ENCODE results near the gene BANF1. TPM values are rescaled to one million over a fixed set of nuclear protein-coding genes. Genes with fewer than 3 reads are reported as not detected.

Gene BANF1
- total and polyA plus RNA-seq, 2 of the 13 experiments (the other 11 are each of a cell fraction or from before 2014, with no cell fraction given) = 40.5 to 86.5 TPM

DNA sequence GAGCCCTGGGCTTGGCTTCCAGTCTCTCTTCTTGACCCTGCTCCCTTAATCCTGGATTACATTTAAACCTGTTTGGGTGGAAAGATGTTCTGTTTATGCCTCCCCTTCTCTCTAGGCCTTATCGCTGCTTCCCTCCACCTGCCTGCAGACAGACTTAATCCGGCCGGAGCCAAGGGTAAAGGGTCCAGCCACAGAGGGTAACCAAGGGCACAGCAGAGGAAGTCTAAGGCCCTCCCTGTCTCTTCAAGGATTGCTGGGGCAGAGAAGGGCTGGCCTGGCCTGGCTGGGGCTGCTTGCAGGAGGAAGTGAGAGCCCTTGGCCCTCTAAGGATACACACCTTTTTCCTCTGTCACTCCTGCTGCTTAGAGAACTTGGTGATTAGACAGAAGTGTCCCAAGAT lies 44.6 kb downstream of the BANF1 start (continued):
- TF ChIP-seq DMTF1 (CRISPR knock-in tag; IDR thresholded peaks at IDR 0.05) (no peak), ZNF775 (CRISPR knock-in tag; IDR thresholded peaks at IDR 0.05; ENCODE audit: borderline replicate concordance) (no peak)

DNA sequence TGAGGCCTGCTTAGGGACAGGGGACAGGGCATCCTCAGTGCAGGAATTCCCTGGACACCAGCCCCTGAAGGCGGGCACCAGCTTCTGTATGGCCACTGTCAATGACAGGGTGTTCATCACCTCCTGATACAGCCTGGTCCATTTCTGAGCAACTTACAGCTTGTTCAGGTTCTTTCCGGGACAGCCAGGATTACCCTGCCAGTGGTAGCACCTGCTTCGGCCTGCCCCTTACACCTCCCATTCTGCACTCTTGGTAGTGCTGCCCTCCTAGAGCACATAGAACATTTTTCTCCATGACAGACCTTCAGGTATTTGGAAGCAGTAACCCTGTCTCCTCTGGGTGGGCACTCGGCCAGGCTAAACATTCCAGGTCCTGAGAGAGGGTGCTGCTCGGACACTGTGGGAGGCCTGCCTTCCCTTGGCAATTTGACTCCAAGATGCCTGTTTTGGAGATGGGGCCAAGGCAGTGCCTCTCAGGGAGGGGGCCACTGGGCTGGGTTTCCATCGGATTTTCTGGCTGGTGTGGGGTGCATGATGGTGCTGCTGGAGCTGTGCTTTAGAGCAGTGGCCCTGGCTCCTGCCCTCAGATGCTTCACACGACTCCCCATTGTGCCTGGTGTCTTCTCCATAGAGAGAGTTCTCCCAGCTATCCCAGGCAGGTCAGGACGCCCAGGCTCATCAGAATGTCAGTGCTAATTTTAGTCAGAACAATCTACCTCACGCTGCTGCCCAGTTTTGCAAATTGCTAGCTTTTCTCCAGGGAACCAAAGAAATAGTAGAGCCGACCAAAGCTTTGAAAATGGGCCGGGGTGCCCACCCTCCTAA lies 45.5 kb downstream of the BANF1 start:
- Histone ChIP-seq H3K4me3 (replicated peaks in 1 of 3; ENCODE audit: insufficient read depth in 1 of 3, low read depth in 2 of 3, low read length in 3 of 3) (no peak overlapping the region), H3K79me2 (ENCODE audit: insufficient read depth, low read length) (peaks cover 4% of the 10 kb centered on the region), H3K4me1 (ENCODE audit: insufficient read depth, low read length) (peaks cover 32% of the 10 kb centered on the region), H3K4me2 (ENCODE audit: low read depth, low read length) (no peak overlapping the region), H3K27me3 (ENCODE audit: control insufficient read depth in 1 of 2, insufficient read depth in 2 of 2, low read length in 2 of 2) (peaks cover 0 to 41% of the 10 kb centered on the region in 2 experiments; a peak in 4 of 5 replicates), H4K20me1 (ENCODE audit: insufficient read depth, low read length) (no peaks in the 10 kb centered on the region), H2AFZ (ENCODE audit: low read length) (no peak overlapping the region), H3K27ac (ENCODE audit: extremely low read length, insufficient read depth, low read length) (no peak overlapping the region), H3K9ac (ENCODE audit: insufficient read depth, low read depth, low read length) (no peak overlapping the region), H3K9me3 (ENCODE audit: low read length) (no peaks in the 10 kb centered on the region), H3K36me3 (replicated peaks in 1 of 2; ENCODE audit: control insufficient read depth in 1 of 2, insufficient read depth in 2 of 2, low read length in 2 of 2) (no peaks in the 10 kb centered on the region)
- intact Hi-C loops (cut with micrococcal nuclease; ENCODE audit: unreplicated experiment) (no loop called here), in situ Hi-C loops (cut with HindIII; ENCODE audit: extremely low pct_ligation_motif_present, low pct_unique_long_range_greater_than_20kb) (no loop called here)
- FAIRE-seq (no peak), DNase-seq (ENCODE audit: low spot score) (no peak), ATAC-seq (no peak)
- BruUV-seq (replicated peaks) = no TSS peak
- ChIA-PET CTCF (ENCODE audit: low intra/inter-chr PET ratio, low total read pairs) (no interaction called here), POLR2A (no interaction called here)
- 9% methylated on average over 8 of the region's 11 CpGs for WGBS (ENCODE audit: low lambda C conversion rate)
- TF ChIP-seq PITX1 (CRISPR knock-in tag; IDR thresholded peaks at IDR 0.05) (no peak), ZSCAN22 (CRISPR knock-in tag; IDR thresholded peaks at IDR 0.05) (no peak), ZNF773 (CRISPR knock-in tag; IDR thresholded peaks at IDR 0.05; ENCODE audit: borderline replicate concordance) (no peak), KDM3A (CRISPR knock-in tag; IDR thresholded peaks at IDR 0.05; ENCODE audit: low read depth) (no peak), TMF1 (CRISPR knock-in tag; IDR thresholded peaks at IDR 0.05; ENCODE audit: low read depth) (no peak), SMC3 (IDR thresholded peaks at IDR 0.05; ENCODE audit: low read length) (no peak), ZNF10 (CRISPR knock-in tag; IDR thresholded peaks at IDR 0.05; ENCODE audit: borderline replicate concordance, low read depth) (no peak), ZNF703 (CRISPR knock-in tag; IDR thresholded peaks at IDR 0.05; ENCODE audit: borderline replicate concordance) (no peak), SRSF9 (IDR thresholded peaks at IDR 0.05; ENCODE audit: borderline replicate concordance, insufficient read depth, low read depth, low read length, poor library complexity, severe bottlenecking) (no peak), ZEB1 (IDR thresholded peaks at IDR 0.05; ENCODE audit: insufficient replicate concordance, low read depth) (no peak), SALL2 (CRISPR knock-in tag; IDR thresholded peaks at IDR 0.05) (no peak)
- TF ChIP-seq, protein P1, sequence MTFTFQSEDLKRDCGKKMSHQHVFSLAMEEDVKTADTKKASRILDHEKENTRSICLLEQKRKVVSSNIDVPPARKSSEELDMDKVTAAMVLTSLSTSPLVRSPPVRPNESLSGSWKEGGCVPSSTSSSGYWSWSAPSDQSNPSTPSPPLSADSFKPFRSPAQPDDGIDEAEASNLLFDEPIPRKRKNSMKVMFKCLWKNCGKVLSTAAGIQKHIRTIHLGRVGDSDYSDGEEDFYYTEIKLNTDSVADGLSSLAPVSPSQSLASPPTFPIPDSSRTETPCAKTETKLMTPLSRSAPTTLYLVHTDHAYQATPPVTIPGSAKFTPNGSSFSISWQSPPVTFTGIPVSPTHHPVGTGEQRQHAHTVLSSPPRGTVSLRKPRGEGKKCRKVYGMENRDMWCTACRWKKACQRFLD (CRISPR knock-in tag; IDR thresholded peaks at IDR 0.05; ENCODE audit: borderline replicate concordance) = no peak
- TF ChIP-seq, protein P2, sequence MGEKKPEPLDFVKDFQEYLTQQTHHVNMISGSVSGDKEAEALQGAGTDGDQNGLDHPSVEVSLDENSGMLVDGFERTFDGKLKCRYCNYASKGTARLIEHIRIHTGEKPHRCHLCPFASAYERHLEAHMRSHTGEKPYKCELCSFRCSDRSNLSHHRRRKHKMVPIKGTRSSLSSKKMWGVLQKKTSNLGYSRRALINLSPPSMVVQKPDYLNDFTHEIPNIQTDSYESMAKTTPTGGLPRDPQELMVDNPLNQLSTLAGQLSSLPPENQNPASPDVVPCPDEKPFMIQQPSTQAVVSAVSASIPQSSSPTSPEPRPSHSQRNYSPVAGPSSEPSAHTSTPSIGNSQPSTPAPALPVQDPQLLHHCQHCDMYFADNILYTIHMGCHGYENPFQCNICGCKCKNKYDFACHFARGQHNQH (CRISPR knock-in tag; IDR thresholded peaks at IDR 0.05) = no peak
- TF ChIP-seq, protein P3, sequence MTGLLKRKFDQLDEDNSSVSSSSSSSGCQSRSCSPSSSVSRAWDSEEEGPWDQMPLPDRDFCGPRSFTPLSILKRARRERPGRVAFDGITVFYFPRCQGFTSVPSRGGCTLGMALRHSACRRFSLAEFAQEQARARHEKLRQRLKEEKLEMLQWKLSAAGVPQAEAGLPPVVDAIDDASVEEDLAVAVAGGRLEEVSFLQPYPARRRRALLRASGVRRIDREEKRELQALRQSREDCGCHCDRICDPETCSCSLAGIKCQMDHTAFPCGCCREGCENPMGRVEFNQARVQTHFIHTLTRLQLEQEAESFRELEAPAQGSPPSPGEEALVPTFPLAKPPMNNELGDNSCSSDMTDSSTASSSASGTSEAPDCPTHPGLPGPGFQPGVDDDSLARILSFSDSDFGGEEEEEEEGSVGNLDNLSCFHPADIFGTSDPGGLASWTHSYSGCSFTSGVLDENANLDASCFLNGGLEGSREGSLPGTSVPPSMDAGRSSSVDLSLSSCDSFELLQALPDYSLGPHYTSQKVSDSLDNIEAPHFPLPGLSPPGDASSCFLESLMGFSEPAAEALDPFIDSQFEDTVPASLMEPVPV (CRISPR knock-in tag; IDR thresholded peaks at IDR 0.05) = no peak

Data from HepG2 (cell line).